ENCODE measurements around the gene LGALS9. TPM values are rescaled to one million over a fixed set of nuclear protein-coding genes. Genes with fewer than 3 reads are reported as not detected.

The LGALS9 gene
- polyA plus RNA-seq, 1 experiment: 3.0 TPM

- no peaks in the 10 kb centered on the region for H3K27me3 ChIP-seq (ENCODE audit: control insufficient read depth, insufficient read depth, low read length)
- TF ChIP-seq CTCF (IDR thresholded peaks at IDR 0.05; ENCODE audit: low read depth, low read length): no peak
- no peak overlapping the region for H3K4me3 ChIP-seq (ENCODE audit: low read depth, low read length)
- DNase-seq (ENCODE audit: low read depth, low spot score): no peak
- no peaks in the 10 kb centered on the region for H3K9me3 ChIP-seq (ENCODE audit: control insufficient read depth, insufficient read depth, low read length)
- H3K27ac ChIP-seq (ENCODE audit: low read depth, low read length): no peak overlapping the region
- ChIA-PET CTCF (interaction anchor here (1.1 to 1.6 kb wide), 2 partner anchors 8 to 240 kb away, joined by 5 read pairs; no protein-coding TSS in a partner anchor), POLR2A (no interaction called here)
Observed at GRCh38 chr17:27593857-27594255, 37.1 kb upstream of the LGALS9 start.

GRCh38 chr17:27595208-27595607 lies 35.8 kb upstream of the LGALS9 start:
- no peak for TF ChIP-seq CTCF (IDR thresholded peaks at IDR 0.05; ENCODE audit: low read depth, low read length)
- ChIA-PET POLR2A (no interaction called here), CTCF (interaction anchor here (1.3 to 1.7 kb wide), 3 partner anchors 8 to 241 kb away, joined by 4 to 5 read pairs (median 5); partner anchors contain the start of gene KSR1)
- Histone ChIP-seq H3K4me3 (ENCODE audit: low read depth, low read length) (no peak overlapping the region), H3K27ac (ENCODE audit: low read depth, low read length) (no peak overlapping the region), H3K27me3 (ENCODE audit: control insufficient read depth, insufficient read depth, low read length) (no peaks in the 10 kb centered on the region), H3K9me3 (ENCODE audit: control insufficient read depth, insufficient read depth, low read length) (no peaks in the 10 kb centered on the region)
- DNase-seq (ENCODE audit: low read depth, low spot score): no peak

- Histone ChIP-seq H3K27me3 (ENCODE audit: control insufficient read depth, insufficient read depth, low read length) (no peaks in the 10 kb centered on the region), H3K27ac (ENCODE audit: low read depth, low read length) (no peak overlapping the region), H3K4me3 (ENCODE audit: low read depth, low read length) (no peak overlapping the region), H3K9me3 (ENCODE audit: control insufficient read depth, insufficient read depth, low read length) (no peaks in the 10 kb centered on the region)
- no peak for DNase-seq (ENCODE audit: low read depth, low spot score)
- CTCF ChIA-PET: interaction anchor here (1.3 to 1.7 kb wide), 2 partner anchors 140 to 242 kb away, joined by 5 read pairs; partner anchors contain the start of gene KSR1
- no peak for TF ChIP-seq CTCF (IDR thresholded peaks at IDR 0.05; ENCODE audit: low read depth, low read length)
- POLR2A ChIA-PET: interaction anchor here (0.6 kb wide), 1 partner anchor 246 kb away, joined by 3 read pairs; no protein-coding TSS in a partner anchor
Observed at GRCh38 chr17:27596096-27596495, 34.9 kb upstream of the LGALS9 start.

GRCh38 chr17:27596566-27597187 lies 34.3 kb upstream of the LGALS9 start:
- ChIA-PET CTCF (interaction anchor here (1.7 kb wide), 1 partner anchor 243 kb away, joined by 5 read pairs; no protein-coding TSS in a partner anchor), POLR2A (no interaction called here)
- DNase-seq (ENCODE audit: low read depth, low spot score): no peak
- H3K27me3 ChIP-seq (ENCODE audit: control insufficient read depth, insufficient read depth, low read length): no peaks in the 10 kb centered on the region
- H3K9me3 ChIP-seq (ENCODE audit: control insufficient read depth, insufficient read depth, low read length): no peaks in the 10 kb centered on the region
- no peak overlapping the region for H3K4me3 ChIP-seq (ENCODE audit: low read depth, low read length)
- no peak for TF ChIP-seq CTCF (IDR thresholded peaks at IDR 0.05; ENCODE audit: low read depth, low read length)
- peak overlapping the region; percentile 21 for H3K27ac ChIP-seq (ENCODE audit: low read depth, low read length)

GRCh38 chr17:27597188-27597580 lies 33.8 kb upstream of the LGALS9 start:
- Histone ChIP-seq H3K4me3 (ENCODE audit: low read depth, low read length) (no peak overlapping the region), H3K27ac (ENCODE audit: low read depth, low read length) (peak overlapping the region; percentile 21), H3K27me3 (ENCODE audit: control insufficient read depth, insufficient read depth, low read length) (no peaks in the 10 kb centered on the region), H3K9me3 (ENCODE audit: control insufficient read depth, insufficient read depth, low read length) (no peaks in the 10 kb centered on the region)
- TF ChIP-seq CTCF (IDR thresholded peaks at IDR 0.05; ENCODE audit: low read depth, low read length): no peak
- ChIA-PET POLR2A (interaction anchor here (0.7 kb wide), 2 partner anchors 10 to 302 kb away, joined by 3 read pairs; no protein-coding TSS in a partner anchor), CTCF (interaction anchor here (0.8 to 7.5 kb wide), 2 partner anchors 139 to 243 kb away, joined by 3 to 94 read pairs; partner anchors contain the start of gene KSR1)
- no peak for DNase-seq (ENCODE audit: low read depth, low spot score)
